Measurements from ENCODE around the gene SF1. TPM values are rescaled to one million over a fixed set of nuclear protein-coding genes. Genes with fewer than 3 reads are reported as not detected.

The SF1 gene
- total and polyA plus RNA-seq, 9 of the 15 experiments (the other 6 are each of a cell fraction or from before 2014, with no cell fraction given) = 13.1 to 334 (median 111) TPM

DNA sequence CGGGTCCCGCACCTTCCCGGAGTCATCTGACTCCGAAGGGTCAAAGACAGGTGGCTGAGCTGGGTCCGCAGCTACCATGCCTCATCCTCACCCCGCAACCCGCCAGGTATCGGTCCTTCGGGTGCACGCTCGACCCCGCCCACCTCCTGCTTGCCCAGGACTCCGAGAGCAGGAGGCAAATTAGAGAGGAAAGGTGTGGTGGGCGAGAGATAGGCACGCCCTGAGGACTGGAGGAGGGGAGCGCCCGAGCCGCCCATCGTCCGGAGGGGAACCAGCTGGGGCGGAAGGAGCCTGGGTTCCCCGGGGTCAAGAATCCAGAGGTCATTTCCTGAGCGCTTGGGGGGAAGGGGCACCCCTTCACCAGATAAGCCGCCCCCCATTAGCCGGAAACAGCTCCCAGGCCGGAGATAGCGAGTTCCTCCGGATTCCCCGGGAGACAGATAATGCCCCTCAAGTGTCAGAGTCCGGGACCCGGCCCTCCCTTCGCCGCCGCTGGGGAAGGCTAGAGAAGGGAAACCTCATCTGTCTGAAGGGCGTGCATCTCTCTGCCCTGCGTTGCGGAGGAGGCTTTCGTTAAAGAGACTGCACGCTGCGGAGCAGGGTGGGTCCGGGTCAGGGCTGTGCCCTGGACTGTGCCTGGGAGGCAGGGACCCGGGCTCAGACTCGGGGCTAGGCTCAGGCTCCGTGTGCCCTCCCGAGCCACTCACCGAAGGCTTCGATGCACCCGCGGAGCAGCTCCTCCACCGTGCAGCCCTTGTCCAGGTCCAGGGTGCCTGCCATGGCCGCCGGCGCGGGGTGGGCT, 36.1 kb downstream of the SF1 start:
- POLR2A ChIA-PET = interaction anchor here (0.5 to 1.6 kb wide), 7 partner anchors 9 to 758 kb away, joined by 3 to 5 read pairs (median 3); partner anchors contain the start of gene SF1
- no peak overlapping the region for H3K27ac ChIP-seq (ENCODE audit: extremely low read depth, low read depth, low read length)
- CTCF ChIA-PET (ENCODE audit: low intra/inter-chr PET ratio) = interaction anchor here (1.0 to 1.7 kb wide), 3 partner anchors 25 to 86 kb away, joined by 3 to 13 read pairs (median 4); no protein-coding TSS in a partner anchor
- peak overlapping the region; percentile 95 for H2AFZ ChIP-seq (ENCODE audit: low read depth, low read length)
- no peaks in the 10 kb centered on the region for H3K9me3 ChIP-seq (replicated peaks; ENCODE audit: control insufficient read depth, insufficient read depth, low read depth, low read length)
- no peaks in the 10 kb centered on the region for H3K79me2 ChIP-seq (ENCODE audit: control insufficient read depth, insufficient read depth, low read length)
- no peaks in the 10 kb centered on the region for H3K9me1 ChIP-seq (ENCODE audit: control insufficient read depth, insufficient read depth, low read length)
- peaks cover 12 to 71% of the 10 kb centered on the region in 2 experiments; a peak in 3 of 5 replicates for H3K4me1 ChIP-seq (replicated peaks in 1 of 2; ENCODE audit: control insufficient read depth in 2 of 2, insufficient read depth in 2 of 2, low read length in 2 of 2)
- H3K9ac ChIP-seq (ENCODE audit: insufficient read depth in 1 of 2, low read depth in 2 of 2, low read length in 2 of 2) = peak overlapping the region; percentile 21 to 90; a peak in 3 of 4 replicates
- ATAC-seq = peak; percentile 19
- no peaks in the 10 kb centered on the region; a peak in 1 of 5 replicates for H3K27me3 ChIP-seq (ENCODE audit: control insufficient read depth in 2 of 2, insufficient read depth in 2 of 2, low read length in 2 of 2)
- FAIRE-seq = no peak
- no peaks in the 10 kb centered on the region; the same call in 1 of the 2 replicates for H4K20me1 ChIP-seq (replicated peaks; ENCODE audit: control insufficient read depth, insufficient read depth, low read length)
- peak overlapping the region; percentile 54 for H3K4me3 ChIP-seq
- DNase-seq (ENCODE audit: extremely low read depth in 1 of 4, low spot score in 3 of 4) = peak; percentile 61 to 72 (median 65)
- H3K36me3 ChIP-seq (ENCODE audit: control insufficient read depth, insufficient read depth, low read length) = no peaks in the 10 kb centered on the region
- WGBS (ENCODE audit: insufficient coverage, low coverage, missing lambda C conversion rate) = 4% methylated on average over 46 of the region's 54 CpGs
- no TSS peak for BruUV-seq (replicated peaks)
- intact Hi-C loops (cut with micrococcal nuclease) (loop anchor here (2.0 to 5.0 kb wide), 2 partner anchors 53 to 85 kb away; no protein-coding TSS in a partner anchor), in situ Hi-C loops (cut with MboI) (no loop called here)
- peak overlapping the region; percentile 77 for H3K4me2 ChIP-seq (ENCODE audit: insufficient read depth, low read length)
- 0 out of 4 replicates have a peak, but pooled peaks of 1 of the 2 experiments have one; percentile 43 for TF ChIP-seq NRF1 (conservative IDR thresholded peaks at IDR 0.05 in 1 of 2, IDR thresholded peaks at IDR 0.05 in 1 of 2)
- no peak for TF ChIP-seq PTTG1 (tag; IDR thresholded peaks at IDR 0.05; ENCODE audit: low read depth)
- peak; percentile 71 for TF ChIP-seq ETV1 (tag; conservative IDR thresholded peaks at IDR 0.05; ENCODE audit: low read depth)
- TF ChIP-seq, protein P1, sequence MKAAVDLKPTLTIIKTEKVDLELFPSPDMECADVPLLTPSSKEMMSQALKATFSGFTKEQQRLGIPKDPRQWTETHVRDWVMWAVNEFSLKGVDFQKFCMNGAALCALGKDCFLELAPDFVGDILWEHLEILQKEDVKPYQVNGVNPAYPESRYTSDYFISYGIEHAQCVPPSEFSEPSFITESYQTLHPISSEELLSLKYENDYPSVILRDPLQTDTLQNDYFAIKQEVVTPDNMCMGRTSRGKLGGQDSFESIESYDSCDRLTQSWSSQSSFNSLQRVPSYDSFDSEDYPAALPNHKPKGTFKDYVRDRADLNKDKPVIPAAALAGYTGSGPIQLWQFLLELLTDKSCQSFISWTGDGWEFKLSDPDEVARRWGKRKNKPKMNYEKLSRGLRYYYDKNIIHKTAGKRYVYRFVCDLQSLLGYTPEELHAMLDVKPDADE (conservative IDR thresholded peaks at IDR 0.05; ENCODE audit: control insufficient read depth, low read depth, low read length) = no peak; the same call in 1 of the 2 replicates
- no peak for TF ChIP-seq ZZZ3 (IDR thresholded peaks at IDR 0.05)
- no peak for TF ChIP-seq MEF2D (tag; conservative IDR thresholded peaks at IDR 0.05; ENCODE audit: low read depth)
- TF ChIP-seq CBFA2T2 (conservative IDR thresholded peaks at IDR 0.05) = 0 out of 2 replicates have a peak, but pooled peaks have one; percentile 9
- TF ChIP-seq, protein P2, sequence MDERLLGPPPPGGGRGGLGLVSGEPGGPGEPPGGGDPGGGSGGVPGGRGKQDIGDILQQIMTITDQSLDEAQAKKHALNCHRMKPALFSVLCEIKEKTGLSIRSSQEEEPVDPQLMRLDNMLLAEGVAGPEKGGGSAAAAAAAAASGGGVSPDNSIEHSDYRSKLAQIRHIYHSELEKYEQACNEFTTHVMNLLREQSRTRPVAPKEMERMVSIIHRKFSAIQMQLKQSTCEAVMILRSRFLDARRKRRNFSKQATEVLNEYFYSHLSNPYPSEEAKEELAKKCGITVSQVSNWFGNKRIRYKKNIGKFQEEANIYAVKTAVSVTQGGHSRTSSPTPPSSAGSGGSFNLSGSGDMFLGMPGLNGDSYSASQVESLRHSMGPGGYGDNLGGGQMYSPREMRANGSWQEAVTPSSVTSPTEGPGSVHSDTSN (CRISPR knock-in tag; IDR thresholded peaks at IDR 0.05; ENCODE audit: low read depth) = no peak
- TF ChIP-seq, protein P2 (tag; conservative IDR thresholded peaks at IDR 0.05; ENCODE audit: low read depth) = no peak
- no peak for TF ChIP-seq FOXJ3 (CRISPR knock-in tag; IDR thresholded peaks at IDR 0.05)
- no peak for TF ChIP-seq RFX1 (IDR thresholded peaks at IDR 0.05)
- no peak for TF ChIP-seq SMARCA5 (IDR thresholded peaks at IDR 0.05)
- no peak for TF ChIP-seq TEAD1 (CRISPR knock-in tag; IDR thresholded peaks at IDR 0.05)
- TF ChIP-seq ZNF224 (CRISPR knock-in tag; IDR thresholded peaks at IDR 0.05) = no peak
- no peak for TF ChIP-seq TCFL5 (CRISPR knock-in tag; conservative IDR thresholded peaks at IDR 0.05)
- no peak for TF ChIP-seq NFE2 (IDR thresholded peaks at IDR 0.05; ENCODE audit: low read depth)
- TF ChIP-seq NCOR1 (IDR thresholded peaks at IDR 0.05) = no peak
- TF ChIP-seq GTF2F1 (IDR thresholded peaks at IDR 0.05; ENCODE audit: low read depth, low read length) = no peak
- TF ChIP-seq ARID1B (IDR thresholded peaks at IDR 0.05) = 0 out of 2 replicates have a peak, but pooled peaks have one; percentile 26

Measured in K562 (cell line).